Effector CD4-positive, alpha-beta T cell (primary cell): ENCODE measurements around the gene HNRNPAB.
"Not testable (repeated sequence)": the region's sequence is repeated elsewhere in the genome, so short reads cannot be mapped to it uniquely, and the experiment has no call there.

ENCODE experiments used
- DNase-seq: peaks from one replicate; pipeline ENCODE4 v3.0.0-alpha.2; 2020

Gene HNRNPAB

DNA sequence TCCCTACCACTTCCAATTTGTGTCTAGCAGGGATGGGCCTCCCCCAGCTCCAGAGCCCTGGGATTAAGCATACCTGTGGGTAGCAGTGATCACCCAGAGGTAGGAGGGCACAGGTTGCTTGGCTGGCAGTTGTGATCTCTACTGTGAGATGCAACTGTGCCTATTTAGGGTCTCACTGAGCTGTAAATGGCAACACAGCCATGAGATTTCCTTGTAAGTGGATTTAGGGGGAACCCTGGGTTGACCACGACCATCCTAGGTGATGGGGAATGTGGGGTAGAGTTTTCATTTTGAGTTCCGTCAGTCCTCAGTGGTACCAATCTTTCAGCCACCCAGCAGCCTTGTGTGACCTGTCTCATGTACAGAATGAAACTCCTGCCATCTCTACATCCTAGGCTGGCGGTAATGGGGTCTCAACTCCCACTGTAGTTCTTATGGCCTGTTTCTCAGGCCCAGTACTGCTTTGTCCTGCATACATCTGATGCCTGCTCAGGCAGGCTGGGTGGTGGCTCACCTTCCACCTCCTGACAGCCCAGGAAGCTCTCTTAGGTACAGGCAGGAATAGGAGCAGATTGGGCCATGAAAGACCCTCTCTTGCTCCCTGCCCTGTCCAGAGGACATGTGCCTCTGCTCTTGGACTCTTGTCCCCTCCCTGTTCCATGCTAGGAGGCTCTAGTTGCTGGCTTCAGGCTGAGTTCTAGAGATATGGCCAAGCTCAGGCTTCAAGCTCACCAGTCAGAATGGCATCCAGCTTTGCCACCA lies 8.1 kb downstream of the HNRNPAB start:
- DNase-seq, result no peak

DNA sequence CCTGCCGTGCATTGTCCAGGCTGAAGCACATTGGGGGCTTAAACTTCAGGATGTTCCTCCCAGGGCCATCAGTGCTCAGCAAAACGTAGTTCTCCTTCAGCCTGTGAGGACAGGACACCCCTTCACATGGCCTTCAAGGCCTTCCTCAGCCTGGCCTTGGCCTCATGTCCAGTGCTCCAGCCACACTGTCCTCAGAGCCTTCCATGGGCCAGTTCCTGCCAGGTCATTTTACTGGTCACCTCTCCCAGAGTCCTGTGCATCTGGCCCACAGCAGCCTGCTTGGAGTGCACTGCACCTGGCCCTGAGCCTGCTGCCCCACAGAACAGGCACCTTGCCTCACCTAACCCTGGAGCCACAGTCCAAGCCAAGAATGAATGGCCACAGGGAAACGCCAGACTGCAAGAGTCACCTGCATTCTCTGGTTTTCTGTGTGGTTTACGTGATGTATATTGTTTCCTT lies 8.7 kb downstream of the HNRNPAB start:
- no peak for DNase-seq

DNA sequence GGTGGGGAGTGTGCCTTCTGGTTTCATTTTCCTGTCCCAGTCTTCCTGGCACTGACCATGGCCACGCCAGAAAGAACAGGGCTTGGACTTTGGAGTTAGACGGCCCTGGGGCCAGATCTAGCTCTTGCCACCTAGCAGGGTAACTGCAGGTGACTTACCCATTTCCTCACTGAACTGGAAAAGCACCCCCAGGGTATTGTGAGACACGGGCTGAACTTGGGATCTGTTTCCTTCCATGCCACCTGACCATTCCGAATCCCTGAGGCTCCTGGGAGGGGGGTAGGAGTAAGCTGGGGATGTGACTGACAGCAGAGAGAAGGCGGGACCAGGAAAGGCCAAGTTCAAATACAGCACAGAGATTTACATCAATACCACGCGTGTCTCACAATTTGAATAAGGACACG lies 9.4 kb downstream of the HNRNPAB start:
- DNase-seq, result no peak

DNA sequence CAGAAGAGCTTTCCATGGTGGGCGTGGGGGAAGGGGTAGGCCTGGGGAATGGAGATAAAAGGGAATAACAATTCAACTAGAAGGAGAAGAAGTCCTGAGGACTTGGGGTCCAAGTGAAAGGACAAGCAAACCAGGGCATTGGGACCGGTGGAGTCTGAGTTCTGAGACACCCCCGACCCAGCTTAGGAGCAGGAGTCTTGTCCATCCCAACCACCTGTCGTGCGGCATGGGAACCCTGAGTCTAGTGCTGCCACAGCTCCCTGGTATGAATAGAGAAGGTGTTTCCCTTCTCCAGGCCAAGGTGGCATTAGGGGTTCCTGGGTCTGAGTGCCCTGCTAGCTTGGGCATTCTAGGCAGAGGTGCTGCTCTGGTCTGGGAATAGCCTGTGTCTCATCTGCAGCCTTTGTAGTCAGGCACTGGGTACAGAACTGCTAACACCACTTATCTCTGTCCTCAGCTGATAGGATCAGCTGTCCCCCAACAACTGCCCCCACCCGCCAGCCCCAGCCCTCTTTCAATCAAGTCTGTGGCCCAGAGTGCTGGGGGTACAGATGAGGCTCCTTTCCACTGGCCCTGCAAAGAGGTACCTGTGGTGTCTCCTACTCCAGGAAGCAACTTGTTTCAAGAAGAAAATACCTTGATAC lies 9.9 kb downstream of the HNRNPAB start:
- no peak for DNase-seq

DNA sequence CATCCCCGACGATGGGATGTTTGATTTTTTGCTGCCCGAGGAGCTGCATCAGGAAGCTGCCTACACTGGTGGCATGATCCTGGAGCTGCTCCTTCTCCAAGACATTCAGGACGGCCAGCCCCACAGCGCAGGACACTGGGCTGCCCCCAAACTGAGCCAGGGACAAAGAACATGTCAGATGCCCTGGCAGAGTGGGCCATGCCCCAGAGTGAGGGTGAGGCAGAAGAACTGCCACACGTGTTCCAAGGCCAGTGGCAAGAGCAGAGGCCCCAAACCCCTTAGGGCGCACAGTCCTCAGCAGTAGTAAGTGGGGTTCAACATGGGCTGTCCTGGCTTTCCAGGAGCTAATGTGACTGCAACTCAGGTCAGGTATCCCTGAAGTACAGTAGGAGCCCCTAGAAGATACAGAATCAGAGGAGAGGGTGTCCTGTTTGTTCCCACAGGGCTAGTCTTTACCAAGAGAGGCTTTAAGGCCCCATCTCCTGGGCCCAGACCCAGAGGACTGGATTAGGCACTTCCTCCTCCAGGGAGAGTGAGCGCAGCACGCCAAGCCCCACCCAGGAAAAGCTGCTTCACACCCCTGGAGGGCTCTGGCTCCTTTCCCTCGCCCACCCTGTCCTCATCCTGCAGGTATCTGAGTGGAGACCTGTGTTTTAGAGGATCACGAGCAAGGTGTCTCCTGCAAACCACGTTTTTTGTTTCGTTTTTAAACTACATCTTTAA lies 11.1 kb downstream of the HNRNPAB start:
- DNase-seq, result no peak

DNA sequence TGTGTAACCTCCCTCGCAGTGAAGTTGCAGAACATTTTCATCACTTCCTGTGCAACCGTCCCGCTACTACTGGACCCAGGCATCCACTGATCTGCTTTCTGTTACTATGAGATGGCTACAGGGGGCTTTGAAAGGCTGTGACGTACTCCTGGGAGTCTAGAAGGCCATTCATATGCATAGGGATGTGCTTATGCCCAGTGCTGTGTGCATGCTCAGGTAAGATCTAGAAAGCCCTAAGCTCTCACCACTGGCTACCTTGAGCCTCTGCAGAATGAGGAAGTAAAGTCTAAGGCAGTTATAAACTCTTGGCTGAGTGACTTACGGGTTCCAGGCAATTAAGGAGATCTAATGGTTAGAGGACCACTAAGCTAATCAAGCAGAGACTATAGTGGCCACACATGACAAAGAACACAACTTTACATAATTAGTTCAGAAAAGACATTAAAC lies 11.8 kb downstream of the HNRNPAB start:
- DNase-seq, result no peak

DNA sequence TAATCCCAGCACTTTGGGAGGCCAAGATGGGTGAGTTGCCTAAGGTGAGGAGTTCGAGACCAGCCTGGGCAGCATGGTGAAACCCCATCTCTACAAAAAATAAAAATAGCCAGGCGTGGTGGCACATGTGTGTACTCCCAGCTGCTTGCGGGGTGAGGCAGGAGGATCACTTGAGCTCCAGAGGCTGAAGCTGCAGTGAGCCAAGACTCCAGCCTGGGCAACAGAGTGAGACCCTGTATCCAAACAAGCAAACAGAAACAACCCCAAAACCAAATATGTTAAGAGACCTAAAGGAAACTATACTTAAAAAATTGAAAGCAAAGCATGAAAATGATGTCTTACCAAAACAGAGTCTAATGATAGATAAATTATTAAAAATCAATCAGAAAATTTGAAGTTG lies 12.4 kb downstream of the HNRNPAB start:
- no peak for DNase-seq

DNA sequence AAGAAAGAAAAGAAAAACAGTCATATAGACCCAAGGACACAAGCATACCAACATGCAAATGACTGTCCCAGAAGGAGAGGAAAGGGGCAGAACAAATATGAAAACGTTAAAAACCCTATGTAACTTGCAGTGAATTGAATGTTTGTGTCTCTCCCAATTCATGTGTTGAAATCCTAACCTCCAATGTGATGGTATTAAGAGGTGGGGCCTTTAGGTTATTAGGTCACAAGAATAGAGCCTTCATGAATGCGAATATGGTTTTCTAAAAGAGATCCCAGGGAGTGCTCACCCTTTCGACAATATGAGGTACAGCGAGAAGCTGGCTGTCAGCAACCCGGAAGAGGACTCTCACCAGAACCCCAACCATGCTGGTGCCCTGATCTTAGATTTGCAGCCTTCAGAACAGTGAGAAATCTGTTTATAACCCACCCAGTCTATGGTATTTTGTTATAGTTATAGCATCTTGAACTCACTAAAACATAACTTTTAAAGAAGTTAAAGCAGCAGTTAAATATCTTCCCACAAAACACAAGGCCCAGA lies 14.0 kb downstream of the HNRNPAB start:
- DNase-seq, result no peak

DNA sequence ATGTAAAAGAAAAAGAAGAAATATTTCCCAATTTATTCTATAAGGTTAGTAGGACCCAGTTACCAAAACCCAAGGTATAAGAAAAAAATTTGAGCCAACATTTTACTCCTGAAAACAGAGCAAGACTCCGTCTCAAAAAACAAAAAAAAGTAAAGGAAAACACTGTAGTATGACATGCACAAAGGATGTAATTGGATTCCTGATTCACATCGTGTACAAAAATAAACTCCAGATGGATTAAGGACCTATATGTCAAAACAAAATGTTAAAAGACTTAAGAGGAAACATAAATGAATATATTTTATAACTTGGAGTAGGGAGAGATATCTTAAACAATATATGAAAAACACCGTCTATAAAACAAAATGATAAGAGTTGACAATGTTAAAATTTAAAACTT lies 14.5 kb downstream of the HNRNPAB start:
- DNase-seq, result no peak

DNA sequence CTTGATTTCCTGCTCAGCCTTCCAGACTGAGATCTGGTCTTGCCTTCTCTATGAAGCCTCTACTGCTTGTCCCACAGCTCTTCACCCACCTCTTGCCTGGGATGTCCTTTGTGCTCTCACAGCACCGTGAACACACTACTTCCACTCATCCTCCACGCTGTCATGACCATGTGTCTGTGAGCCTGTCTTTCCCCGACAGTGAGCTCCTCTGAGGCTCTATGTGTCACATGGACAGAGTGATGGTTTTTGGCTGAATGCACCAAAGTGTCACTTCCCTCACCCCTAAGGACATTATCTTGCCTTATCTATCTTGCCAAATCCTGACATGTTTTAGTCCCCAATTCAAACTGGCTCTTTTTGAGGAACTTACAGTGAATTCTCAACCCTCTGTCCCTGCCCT lies 16.9 kb downstream of the HNRNPAB start:
- no peak for DNase-seq

DNA sequence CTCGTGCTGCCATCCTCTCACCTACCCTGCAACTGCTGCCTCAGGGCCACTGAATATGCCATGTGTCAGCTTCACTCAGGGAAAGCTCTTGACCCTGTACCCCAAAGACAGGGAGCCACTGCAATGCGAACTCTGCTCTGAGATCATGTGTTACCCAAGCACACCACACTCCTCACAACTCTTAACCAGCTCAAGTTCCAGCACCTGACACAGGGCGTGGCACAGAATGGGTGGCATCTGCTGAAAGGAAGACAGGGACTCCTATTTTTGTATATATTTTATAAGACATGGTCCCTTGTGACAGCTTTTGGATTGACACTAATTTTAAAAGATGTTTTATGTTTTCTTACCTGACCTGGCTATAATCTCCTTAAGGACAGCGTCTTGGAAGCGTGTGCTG lies 17.5 kb downstream of the HNRNPAB start:
- no peak for DNase-seq

DNA sequence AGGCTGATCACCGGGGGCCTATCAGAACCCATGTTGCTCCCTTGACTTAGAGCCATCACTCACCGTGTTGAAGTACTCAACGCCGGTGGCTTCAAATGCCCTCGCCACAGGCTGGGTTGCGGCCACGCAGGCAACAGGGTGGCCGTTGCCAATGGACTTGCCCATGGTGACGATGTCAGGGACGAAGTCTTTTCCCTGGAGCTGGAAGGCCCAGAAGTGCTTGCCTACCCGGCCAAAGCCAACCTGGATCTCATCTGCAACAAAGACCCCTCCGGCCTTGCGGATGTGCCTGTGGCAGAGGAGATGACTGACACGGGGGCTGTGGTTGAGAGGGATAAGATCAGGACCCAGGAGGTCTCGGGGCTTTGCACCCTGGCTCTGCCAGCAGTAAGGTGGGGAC lies 18.0 kb downstream of the HNRNPAB start:
- DNase-seq, result no peak

DNA sequence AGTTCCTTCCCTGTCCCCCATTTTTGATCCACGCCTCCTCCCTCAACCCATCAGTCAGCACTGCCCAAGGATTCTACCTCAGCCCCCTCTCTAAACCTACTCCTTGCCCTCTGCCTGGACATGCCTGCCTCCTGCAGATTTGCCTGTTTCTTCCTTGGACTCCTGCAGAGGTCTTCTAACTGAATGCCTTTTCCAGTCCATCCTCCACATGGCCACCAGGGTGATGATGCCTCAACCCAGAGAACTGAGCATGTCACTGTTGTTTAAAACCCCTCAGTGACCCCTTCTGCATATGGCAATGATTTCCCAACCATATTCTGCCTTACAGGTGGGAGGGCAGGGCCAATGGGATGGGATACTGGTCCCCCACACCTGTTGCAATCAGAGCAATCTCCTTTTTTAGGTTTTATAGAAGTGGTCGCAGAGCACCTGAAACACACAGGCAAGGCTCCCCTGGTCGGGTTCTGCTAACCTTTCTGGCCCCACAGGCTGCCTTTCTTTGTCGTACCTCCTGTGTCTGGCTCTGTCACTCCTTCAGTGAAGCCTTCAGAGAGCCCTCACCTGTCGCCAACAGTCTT lies 19.0 kb downstream of the HNRNPAB start:
- no peak for DNase-seq

DNA sequence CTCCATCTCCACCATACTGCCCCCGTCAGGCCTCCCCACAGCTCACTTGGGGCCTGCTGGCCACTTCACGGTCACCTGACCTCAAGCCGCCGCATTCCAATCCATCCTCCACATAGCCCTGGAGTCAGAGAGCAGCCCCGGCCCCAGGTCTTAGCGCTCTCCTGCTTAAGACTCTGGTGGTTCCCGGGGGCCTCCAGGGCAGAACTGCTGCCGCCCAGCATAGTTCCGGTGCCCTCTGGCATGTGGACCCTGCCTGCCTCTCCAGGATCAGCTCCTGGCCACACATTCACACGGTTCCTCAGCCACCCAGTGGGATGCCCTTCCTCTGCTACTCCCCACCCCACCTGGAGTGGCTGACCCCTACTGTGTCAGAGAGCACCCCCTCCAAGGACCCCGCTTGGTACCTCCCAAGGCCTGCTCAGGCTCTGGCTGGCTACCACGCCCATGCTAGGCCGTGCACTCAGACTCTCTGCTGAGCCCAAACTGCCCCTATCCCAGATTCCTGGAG lies 19.5 kb downstream of the HNRNPAB start:
- no peak for DNase-seq

DNA sequence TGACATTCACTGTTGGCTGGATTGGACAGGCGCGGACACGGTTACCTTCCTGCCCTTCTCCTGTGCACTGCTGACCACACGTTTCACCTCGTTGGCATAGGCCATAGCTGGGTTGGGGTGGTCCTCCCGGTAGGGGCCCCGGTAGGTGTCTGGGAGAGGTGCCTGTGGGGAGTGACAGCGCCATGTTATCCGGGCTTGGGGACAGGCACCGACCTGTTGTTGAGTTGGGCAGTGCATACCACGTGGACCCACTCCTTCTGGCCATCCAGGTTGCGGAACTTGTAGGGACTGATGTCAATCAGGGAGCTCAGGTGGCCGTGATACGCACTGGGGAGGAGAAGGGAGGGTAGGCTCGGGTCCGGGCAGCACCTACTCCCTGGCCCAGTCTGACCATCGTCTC lies 20.1 kb downstream of the HNRNPAB start:
- no peak for DNase-seq

DNA sequence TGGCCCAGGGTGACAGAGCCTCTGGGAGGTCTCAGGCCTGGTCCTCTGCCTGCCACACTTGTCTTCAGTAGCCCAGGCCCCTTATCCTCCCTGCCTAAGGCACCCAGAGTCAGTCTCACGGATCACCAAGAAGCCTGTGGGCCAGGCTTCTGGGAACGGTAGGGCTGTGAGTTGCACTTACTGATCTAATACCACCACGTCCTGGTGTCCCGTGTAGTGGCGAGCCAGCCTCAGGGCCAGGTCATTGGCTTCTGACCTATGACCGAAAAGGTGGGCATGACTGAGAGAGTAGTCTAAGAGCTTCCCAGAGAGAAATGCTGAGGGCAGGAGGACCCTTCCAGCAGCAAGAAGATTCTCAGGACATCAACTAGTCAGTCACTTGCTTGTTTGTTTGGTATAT lies 20.8 kb downstream of the HNRNPAB start:
- no peak for DNase-seq

DNA sequence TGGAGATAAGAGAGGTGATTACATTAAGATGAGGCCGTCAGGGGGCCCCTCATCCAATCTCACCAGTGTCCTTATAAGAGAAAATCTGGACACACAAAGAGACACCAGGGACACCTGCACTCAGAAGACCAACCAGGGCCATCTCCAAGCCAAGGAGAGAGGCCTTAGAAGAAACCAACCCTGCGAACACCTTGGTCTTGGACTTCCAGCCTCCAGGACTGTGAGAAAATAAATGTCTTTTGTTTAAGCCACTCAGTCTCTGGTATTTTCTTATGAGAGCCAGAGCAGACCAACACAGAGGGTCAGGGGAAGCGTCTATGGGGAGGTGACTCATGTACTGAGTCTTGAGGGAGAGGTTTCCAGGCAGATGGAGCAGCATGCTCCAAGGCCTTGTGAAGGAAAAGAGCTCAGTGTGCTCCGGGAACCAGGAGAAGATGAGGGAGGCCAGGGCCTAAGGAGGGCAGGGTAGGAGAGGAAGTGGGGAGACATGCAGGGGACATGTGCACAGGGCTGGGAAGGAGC lies 22.9 kb downstream of the HNRNPAB start:
- DNase-seq, result no peak

DNA sequence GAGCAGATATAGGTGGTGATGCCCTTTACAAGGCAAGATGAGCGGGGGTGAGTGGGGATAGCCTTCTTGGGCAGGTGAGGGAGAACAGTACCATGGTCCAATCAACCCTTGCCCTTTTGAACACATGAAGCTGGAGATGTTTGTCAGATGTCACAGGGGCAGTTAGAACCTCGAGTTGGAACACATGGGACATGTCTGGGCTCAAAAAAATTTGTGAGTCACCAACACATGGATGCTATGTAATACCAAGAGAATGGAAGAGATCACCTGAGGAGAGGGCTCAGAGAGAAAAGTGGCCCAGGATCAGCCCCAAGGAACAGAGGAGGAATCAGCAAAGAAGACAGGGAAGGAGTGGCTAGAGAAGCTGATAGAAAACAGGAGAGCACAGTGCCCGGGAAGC lies 23.6 kb downstream of the HNRNPAB start:
- DNase-seq, result no peak

DNA sequence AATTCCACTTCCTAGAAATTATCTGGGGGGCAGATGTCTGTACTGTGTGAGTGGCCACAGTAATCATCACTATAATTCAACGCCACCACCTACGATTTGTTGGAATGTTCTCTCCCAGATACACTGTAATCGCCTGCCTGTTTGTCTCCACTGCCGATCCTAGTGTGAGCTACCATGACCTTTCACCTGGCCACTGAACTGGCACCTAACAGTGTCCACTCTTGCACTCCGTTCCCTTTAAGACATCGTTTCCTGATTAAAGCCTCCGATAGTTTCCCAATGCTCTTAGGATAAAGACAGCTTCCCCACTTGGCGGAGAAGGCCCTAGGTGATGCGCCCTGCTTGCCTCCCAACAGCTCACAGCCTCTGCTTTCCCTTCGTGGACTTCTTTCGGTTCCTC lies 24.3 kb downstream of the HNRNPAB start:
- DNase-seq, result no peak

DNA sequence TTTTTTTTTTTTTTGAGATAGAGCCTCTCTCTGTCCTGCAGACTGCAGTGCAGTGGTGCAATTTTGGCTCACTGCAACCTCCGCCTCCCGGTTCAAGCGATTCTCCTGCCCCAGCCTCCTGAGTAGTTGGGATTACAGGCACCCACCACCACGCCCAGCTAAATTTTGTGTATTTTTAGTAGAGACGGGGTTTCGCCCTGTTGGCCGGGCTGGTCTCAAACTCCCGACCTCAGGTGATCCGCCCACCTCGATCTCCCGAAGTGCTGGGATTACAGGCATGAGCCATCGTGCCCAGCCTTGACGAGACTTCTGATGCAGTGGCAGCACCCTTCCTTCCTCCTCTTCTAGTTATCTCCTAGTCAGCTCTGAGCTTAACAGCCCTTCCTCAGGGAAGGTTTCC lies 24.8 kb downstream of the HNRNPAB start:
- DNase-seq, result not testable (repeated sequence)

DNA sequence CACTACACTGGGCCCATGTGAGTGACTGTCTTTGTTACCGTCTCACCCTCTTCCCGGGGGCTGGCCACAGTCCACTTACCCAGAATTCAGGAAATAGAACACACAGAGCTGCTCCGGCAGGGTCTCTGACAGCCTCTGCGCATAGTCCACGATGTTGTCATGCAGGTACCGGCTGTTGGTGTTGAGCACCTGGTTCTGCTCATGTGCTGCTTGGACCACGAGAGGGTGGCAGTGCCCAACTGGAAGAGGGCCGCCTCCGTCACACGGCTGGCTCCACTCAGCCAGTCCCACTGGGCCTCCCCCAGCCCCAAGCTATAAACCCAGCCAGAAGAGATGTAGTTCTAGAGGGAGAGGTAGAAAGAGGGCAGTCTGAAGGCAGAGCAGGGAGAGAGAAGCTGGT lies 25.5 kb downstream of the HNRNPAB start:
- no peak for DNase-seq

DNA sequence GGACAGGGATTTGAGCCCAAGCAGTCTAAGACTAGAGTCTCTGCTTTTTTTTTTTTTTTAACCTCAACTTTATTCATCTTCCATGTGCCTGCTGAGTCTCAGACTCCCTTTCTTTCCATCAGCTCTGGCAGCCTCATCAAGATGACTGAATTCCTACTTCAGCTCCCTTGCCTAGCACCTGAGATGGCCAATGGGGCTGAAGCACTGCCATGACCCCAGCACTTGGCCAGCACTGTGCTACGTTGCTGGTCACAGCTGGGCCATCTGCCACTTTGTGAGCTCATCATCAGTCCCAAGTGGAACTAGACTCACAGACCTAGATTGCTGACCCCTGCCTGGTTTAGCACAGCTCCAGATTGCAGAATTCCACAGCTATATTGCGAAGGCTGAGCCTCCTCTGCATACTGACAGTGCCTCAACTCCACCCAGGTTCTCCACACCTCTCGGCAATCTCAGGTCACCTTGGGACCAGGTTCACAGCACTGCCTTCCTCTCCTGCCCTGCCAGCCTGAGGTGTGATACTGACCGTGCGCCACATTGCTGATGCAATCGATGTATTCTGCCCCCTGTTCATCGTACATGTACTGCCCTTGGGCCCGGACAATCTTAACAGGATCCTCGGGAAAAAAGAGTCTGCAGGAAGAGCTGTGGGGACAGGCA lies 26.7 kb downstream of the HNRNPAB start:
- DNase-seq, result no peak
